Regular cardiac myocyte (primary cell): ENCODE measurements around the gene C3AR1. TPM values are rescaled to one million over a fixed set of nuclear protein-coding genes. Genes with fewer than 3 reads are reported as not detected.

Source experiments
- total RNA-seq: library from RNA; depleted of rRNA; stranded (reverse); fragments of >200 nt; gene quantifications from 2 replicates; pipeline ENCODE4 v1.2.3, GENCODE V29; 2014

The C3AR1 gene
- 0.56 and 0.58 TPM in 2 replicates for total RNA-seq

GRCh38 chr12:8065991-8066594 lies at the start of gene C3AR1:
Gene C3AR1 (minus strand): TSS chr12:8066359. CDS start chr12:8060185, 6,174 bp downstream.

GRCh38 chr12:8032242-8033152 lies 33.7 kb downstream of the C3AR1 start, which contains the start of gene FOXJ2:
Gene FOXJ2 (plus strand): TSS chr12:8032716. CDS start chr12:8039833, 7,117 bp downstream.

Other genes with a start within 250 kb of the C3AR1 start
- under 0.01 TPM in 2 replicates for gene SLC2A14, start 193.4 kb downstream of the C3AR1 start, total RNA-seq
- 114 and 256 TPM in 2 replicates for gene SLC2A3, start 130.2 kb downstream of the C3AR1 start, total RNA-seq
- 4.0 and 4.2 TPM in 2 replicates for gene FOXJ2, start 33.6 kb downstream of the C3AR1 start, total RNA-seq
- gene NECAP1, start 15.9 kb upstream of the C3AR1 start, total RNA-seq: 77.5 and 83.7 TPM in 2 replicates
- 0.85 TPM in 1 of 2 replicates, not detected in the other for gene CLEC4A, start 57.3 kb upstream of the C3AR1 start, total RNA-seq
- under 0.01 TPM in 1 of 2 replicates, not detected in the other for gene ZNF705A, start 90.7 kb upstream of the C3AR1 start, total RNA-seq
- gene FAM90A1, start 161.3 kb upstream of the C3AR1 start, total RNA-seq: under 0.01 and 0.28 TPM in 2 replicates